Measurements from ENCODE around the gene TNFSF11. TPM values are rescaled to one million over a fixed set of nuclear protein-coding genes. Genes with fewer than 3 reads are reported as not detected.

TNFSF11 gene
- total RNA-seq, 1 donor from 2014 or later: not detected

DNA sequence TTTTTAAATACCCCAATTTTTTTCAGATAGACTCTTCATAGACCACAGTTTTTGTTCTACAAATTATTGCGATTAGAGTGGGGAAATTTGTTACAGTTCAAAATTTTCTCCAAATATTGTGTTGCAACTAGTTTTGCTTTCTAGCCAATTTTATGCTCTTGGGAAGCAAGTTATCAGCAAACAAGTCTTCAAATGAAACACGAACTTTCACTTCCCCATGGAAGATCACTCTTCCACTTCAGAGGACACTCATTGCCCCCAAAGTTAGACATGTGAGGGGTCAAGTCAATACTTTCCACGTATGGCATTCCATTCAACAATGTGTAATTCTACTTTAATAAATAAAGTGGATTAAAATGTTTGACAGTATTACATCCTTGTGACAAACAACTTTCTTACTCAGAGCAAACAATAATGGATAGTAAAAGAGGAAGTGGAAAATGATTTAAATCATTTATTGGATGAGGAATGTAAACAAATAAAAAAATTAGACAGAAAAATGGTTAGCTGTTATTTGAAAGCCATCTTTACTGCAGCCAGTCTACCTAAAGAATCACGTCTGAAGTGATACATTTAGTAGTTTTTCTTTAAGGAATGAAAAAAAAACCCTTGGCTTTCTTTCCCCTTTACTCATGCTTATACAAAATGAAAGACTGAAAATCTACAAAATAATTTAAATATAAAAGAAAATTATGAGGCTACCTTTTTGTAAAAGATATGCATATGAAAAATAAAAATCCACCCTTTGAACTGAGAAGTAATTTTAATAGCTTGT, 41.2 kb upstream of the TNFSF11 start:
- no peak for DNase-seq (ENCODE audit: low spot score in 2 of 2, unreplicated experiment in 2 of 2)
- no peaks in the 10 kb centered on the region for H3K4me1 Mint-ChIP-seq
- H3K36me3 Mint-ChIP-seq: no peaks in the 10 kb centered on the region
- no peak overlapping the region for H3K4me3 Mint-ChIP-seq
- H3K27me3 Mint-ChIP-seq (ENCODE audit: low read depth): no peaks in the 10 kb centered on the region
- H3K9me3 Mint-ChIP-seq: peaks cover 6% of the 10 kb centered on the region
- no peak overlapping the region for H3K27ac Mint-ChIP-seq
- TF ChIP-seq, protein P1, sequence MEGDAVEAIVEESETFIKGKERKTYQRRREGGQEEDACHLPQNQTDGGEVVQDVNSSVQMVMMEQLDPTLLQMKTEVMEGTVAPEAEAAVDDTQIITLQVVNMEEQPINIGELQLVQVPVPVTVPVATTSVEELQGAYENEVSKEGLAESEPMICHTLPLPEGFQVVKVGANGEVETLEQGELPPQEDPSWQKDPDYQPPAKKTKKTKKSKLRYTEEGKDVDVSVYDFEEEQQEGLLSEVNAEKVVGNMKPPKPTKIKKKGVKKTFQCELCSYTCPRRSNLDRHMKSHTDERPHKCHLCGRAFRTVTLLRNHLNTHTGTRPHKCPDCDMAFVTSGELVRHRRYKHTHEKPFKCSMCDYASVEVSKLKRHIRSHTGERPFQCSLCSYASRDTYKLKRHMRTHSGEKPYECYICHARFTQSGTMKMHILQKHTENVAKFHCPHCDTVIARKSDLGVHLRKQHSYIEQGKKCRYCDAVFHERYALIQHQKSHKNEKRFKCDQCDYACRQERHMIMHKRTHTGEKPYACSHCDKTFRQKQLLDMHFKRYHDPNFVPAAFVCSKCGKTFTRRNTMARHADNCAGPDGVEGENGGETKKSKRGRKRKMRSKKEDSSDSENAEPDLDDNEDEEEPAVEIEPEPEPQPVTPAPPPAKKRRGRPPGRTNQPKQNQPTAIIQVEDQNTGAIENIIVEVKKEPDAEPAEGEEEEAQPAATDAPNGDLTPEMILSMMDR (IDR thresholded peaks at IDR 0.05; ENCODE audit: unreplicated experiment): no peak

DNA sequence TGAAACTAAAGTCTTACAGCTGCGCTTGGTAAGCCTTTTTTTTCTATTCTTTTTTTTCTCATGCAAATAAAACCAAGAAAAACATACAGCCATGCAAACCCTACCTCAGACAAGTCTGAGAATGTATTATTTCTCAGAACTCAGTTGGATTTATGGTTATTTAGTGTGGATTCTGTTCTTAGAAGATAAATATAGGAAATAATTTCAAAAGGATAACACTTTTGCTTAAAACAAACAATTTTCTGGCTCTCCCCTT, 40.7 kb upstream of the TNFSF11 start:
- Mint-ChIP-seq H3K27ac (no peak overlapping the region), H3K9me3 (peaks cover 6% of the 10 kb centered on the region), H3K4me3 (no peak overlapping the region), H3K27me3 (ENCODE audit: low read depth) (no peaks in the 10 kb centered on the region), H3K4me1 (no peaks in the 10 kb centered on the region), H3K36me3 (no peaks in the 10 kb centered on the region)
- no peak for DNase-seq (ENCODE audit: low spot score in 2 of 2, unreplicated experiment in 2 of 2)
- TF ChIP-seq, protein P1 (IDR thresholded peaks at IDR 0.05; ENCODE audit: unreplicated experiment): no peak

DNA sequence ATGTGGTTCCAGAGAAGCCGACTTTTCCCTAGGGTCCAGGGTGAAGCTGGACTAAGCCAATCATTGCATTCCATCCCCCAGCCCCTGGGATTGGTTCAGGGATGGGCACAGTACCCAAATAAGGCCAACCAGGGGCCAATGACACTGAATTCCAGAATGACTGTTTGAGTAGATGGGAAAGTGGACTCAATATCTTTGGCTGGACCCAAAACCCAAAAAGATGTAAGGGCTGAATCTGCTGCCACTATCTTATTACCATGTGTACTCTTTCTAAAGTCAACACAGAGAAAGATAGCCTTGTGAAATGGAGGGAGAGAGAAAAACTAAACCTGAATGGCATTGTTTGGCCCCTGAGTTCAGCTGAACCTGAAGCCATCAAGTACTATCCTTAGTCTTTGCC, 39.2 kb upstream of the TNFSF11 start:
- no peak for DNase-seq (ENCODE audit: low spot score in 2 of 2, unreplicated experiment in 2 of 2)

DNA sequence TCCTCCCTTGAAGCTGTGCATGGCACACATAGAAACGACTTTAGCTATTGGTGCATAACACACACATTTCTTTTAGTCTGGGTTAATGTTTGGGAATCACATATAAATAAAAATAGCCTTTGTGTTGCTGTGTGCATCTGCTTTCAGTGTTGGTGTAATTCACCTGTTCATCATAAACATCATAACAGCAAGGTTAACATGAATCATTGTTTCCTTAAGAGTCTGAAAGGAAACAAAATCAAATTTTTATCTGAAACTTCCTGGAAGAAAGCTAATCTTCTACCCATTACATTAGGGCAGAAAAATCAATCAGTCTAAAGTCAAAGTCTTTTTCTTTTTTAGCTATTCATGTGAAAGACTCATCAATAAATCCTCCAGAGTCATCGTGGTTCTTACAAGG, 35.0 kb upstream of the TNFSF11 start:
- no peak for DNase-seq (ENCODE audit: low spot score in 2 of 2, unreplicated experiment in 2 of 2)
- TF ChIP-seq, protein P1 (IDR thresholded peaks at IDR 0.05; ENCODE audit: unreplicated experiment): no peak
- peaks cover 4% of the 10 kb centered on the region for H3K27me3 Mint-ChIP-seq (ENCODE audit: low read depth)
- no peak overlapping the region for H3K27ac Mint-ChIP-seq
- H3K9me3 Mint-ChIP-seq: no peaks in the 10 kb centered on the region
- H3K4me3 Mint-ChIP-seq: no peak overlapping the region
- H3K4me1 Mint-ChIP-seq: peaks cover 10% of the 10 kb centered on the region
- no peaks in the 10 kb centered on the region for H3K36me3 Mint-ChIP-seq

More for the DNA sequence above, 39.2 kb upstream of the TNFSF11 start:
- H3K27me3 Mint-ChIP-seq (ENCODE audit: low read depth): peaks cover 1% of the 10 kb centered on the region
- TF ChIP-seq, protein P1 (IDR thresholded peaks at IDR 0.05; ENCODE audit: unreplicated experiment): no peak
- H3K27ac Mint-ChIP-seq: no peak overlapping the region
- no peak overlapping the region for H3K4me3 Mint-ChIP-seq
- peaks cover 1% of the 10 kb centered on the region for H3K9me3 Mint-ChIP-seq
- H3K4me1 Mint-ChIP-seq: peaks cover 10% of the 10 kb centered on the region
- H3K36me3 Mint-ChIP-seq: no peaks in the 10 kb centered on the region

DNA sequence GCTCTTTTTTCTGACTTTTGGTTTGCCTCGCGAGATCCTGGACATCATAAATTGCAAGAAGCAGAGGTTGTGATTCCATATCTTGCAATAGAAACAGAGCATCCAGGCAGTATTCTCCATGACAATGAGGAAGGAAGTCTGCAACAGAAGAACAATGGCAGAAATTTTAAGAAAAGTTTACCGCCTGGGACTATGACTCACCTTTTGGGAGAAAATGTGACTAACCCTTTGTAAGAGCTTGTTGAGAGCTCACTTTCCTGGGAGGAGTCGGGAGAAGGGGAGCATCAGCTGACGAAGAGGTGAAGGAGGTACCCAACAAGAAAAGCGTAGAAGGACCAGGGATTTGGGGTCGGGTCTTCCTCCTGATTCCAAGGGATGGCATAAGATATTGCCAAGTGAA, 34.3 kb upstream of the TNFSF11 start:
- H3K9me3 Mint-ChIP-seq: no peaks in the 10 kb centered on the region

More for the DNA sequence above, 34.3 kb upstream of the TNFSF11 start:
- Mint-ChIP-seq H3K27ac (no peak overlapping the region), H3K4me1 (peaks cover 10% of the 10 kb centered on the region), H3K4me3 (no peak overlapping the region), H3K27me3 (ENCODE audit: low read depth) (peaks cover 5% of the 10 kb centered on the region), H3K36me3 (no peaks in the 10 kb centered on the region)
- TF ChIP-seq, protein P1 (IDR thresholded peaks at IDR 0.05; ENCODE audit: unreplicated experiment): no peak
- no peak for DNase-seq (ENCODE audit: low spot score in 2 of 2, unreplicated experiment in 2 of 2)
